HCT116 (cell line): ENCODE results near the gene GATAD2B. TPM values are rescaled to one million over a fixed set of nuclear protein-coding genes. Genes with fewer than 3 reads are reported as not detected.

Experiments used
- ATAC-seq: fragments of 200-7000 bp; cut with Tn5 transposase; 2 replicates; pipeline ENCODE4 v1.9.1; 2020; ENCODE audit warnings: mild to moderate bottlenecking, moderate library complexity
- BruUV-seq: library from RNA; stranded (reverse); fragments of 400-500 nt; replicated peaks from 2 replicates; lab custom pipeline; 2021; lab: Mats Ljungman, UMichigan
- CTCF ChIA-PET: fragments of 300-600 bp; sonication (Branson Sonifier 250); formaldehyde crosslinking; loops from one replicate; lab custom pipeline; 2021; ENCODE audit warnings: antibody characterized with exemption; lab: Charles Lee
- POLR2A ChIA-PET: fragments of 300-600, 350-600 bp; sonication (Branson Sonifier 250); formaldehyde crosslinking; loops from one replicate; lab custom pipeline; 2021; ENCODE audit warnings: antibody characterized with exemption; lab: Charles Lee
- RAD21 ChIA-PET, 2 experiments: fragments of 300-600 bp; sonication (Branson Sonifier 250); formaldehyde crosslinking; loops; one replicate each; lab custom pipeline; 2023; ENCODE audit warnings: low total read pairs in 2 of 2; ENCODE audit not compliant: uncharacterized antibody in 2 of 2, unreplicated experiment in 2 of 2, low non-redundant PET in 1 of 2; lab: Charles Lee
- DNase-seq: peaks from one replicate; pipeline ENCODE4 v3.0.0-alpha.2; 2010; ENCODE audit warnings: low read depth, low spot score
- H2AFZ ChIP-seq: fragments of 200-600 bp; shearing (Covaris generic), sonication (generic); 2 replicates; pipeline ENCODE4 v1.6.1; 2017; ENCODE audit warnings: low read depth, mixed run types, mixed read lengths, antibody characterized with exemption, low read length; ENCODE audit not compliant: poor library complexity, severe bottlenecking
- H3K27ac ChIP-seq: 2 replicates; pipeline ENCODE4 v1.5.1; 2012; ENCODE audit warnings: low read depth, low read length
- H3K27me3 ChIP-seq: fragments of 200-600 bp; sonication (generic); 2 replicates; pipeline ENCODE4 v1.6.1; 2016; ENCODE audit warnings: mixed run types, low read length, mixed read lengths; ENCODE audit not compliant: insufficient read depth
- H3K36me3 ChIP-seq, 2 experiments: fragments of 200-500 bp in 1 of 2; fragments of 200-600 bp in 1 of 2; sonication (Bioruptor generic) in 1 of 2; sonication (generic) in 1 of 2; 2 replicates each; pipeline versions ENCODE4 v1.5.1 to v1.6.1; 2014 to 2016; ENCODE audit warnings: low read length in 2 of 2, inconsistent platforms in 1 of 2, mixed read lengths in 1 of 2, mixed run types in 1 of 2; ENCODE audit not compliant: insufficient read depth in 2 of 2, control insufficient read depth in 1 of 2
- H3K4me1 ChIP-seq, 2 experiments: fragments of 200-600 bp in 1 of 2; sonication (generic) in 1 of 2; 2 replicates each; pipeline versions ENCODE4 v1.5.1 to v1.6.1; 2012 to 2017; ENCODE audit warnings: low read length in 2 of 2, inconsistent platforms in 1 of 2, mild to moderate bottlenecking in 1 of 2, mixed read lengths in 1 of 2, mixed run types in 1 of 2, moderate library complexity in 1 of 2; ENCODE audit not compliant: insufficient read depth in 2 of 2, control insufficient read depth in 1 of 2
- H3K4me2 ChIP-seq: fragments of 200-600 bp; sonication (generic); 2 replicates; pipeline ENCODE4 v1.6.1; 2017; ENCODE audit warnings: mixed run types, low read length, mixed read lengths
- H3K4me3 ChIP-seq, 2 experiments: fragments of 200-600 bp in 1 of 2; sonication (generic) in 1 of 2; replicated peaks in 1 of 2; 2 replicates each; pipeline ENCODE4 v1.5.1; 2011 to 2016; ENCODE audit warnings: low read length in 2 of 2, control low read depth in 1 of 2, low read depth in 1 of 2, mild to moderate bottlenecking in 1 of 2, mixed read lengths in 1 of 2, mixed run types in 1 of 2
- H3K79me2 ChIP-seq: fragments of 200-600 bp; sonication (generic); 2 replicates; pipeline ENCODE4 v1.6.1; 2017; ENCODE audit warnings: mild to moderate bottlenecking, mixed run types, low read length, moderate library complexity, mixed read lengths; ENCODE audit not compliant: insufficient read depth
- H3K9ac ChIP-seq: fragments of 200-600 bp; sonication (generic); 2 replicates; pipeline ENCODE4 v1.6.1; 2016; ENCODE audit warnings: low read length, mixed read lengths
- H3K9me2 ChIP-seq: fragments of 200-600 bp; sonication (generic), shearing (Covaris generic); 2 replicates; pipeline ENCODE4 v1.6.1; 2017; ENCODE audit warnings: mixed run types, mild to moderate bottlenecking, moderate library complexity; ENCODE audit not compliant: insufficient read depth
- H3K9me3 ChIP-seq, 2 experiments: fragments of 200-500 bp in 1 of 2; fragments of 200-600 bp in 1 of 2; sonication (Bioruptor generic) in 1 of 2; sonication (generic) in 1 of 2; 2 replicates each; pipeline ENCODE4 v1.6.1; 2014 to 2017; ENCODE audit warnings: low read length in 2 of 2, mixed read lengths in 2 of 2, inconsistent platforms in 1 of 2, low read depth in 1 of 2, mild to moderate bottlenecking in 1 of 2, mixed run types in 1 of 2, moderate library complexity in 1 of 2; ENCODE audit not compliant: control insufficient read depth in 1 of 2, insufficient read depth in 1 of 2
- H4K20me1 ChIP-seq: fragments of 200-600 bp; sonication (generic), shearing (Covaris generic); 2 replicates; pipeline ENCODE4 v1.6.1; 2017; ENCODE audit warnings: mixed run types, mild to moderate bottlenecking, moderate library complexity; ENCODE audit not compliant: insufficient read depth
- CEBPB ChIP-seq: IDR thresholded peaks from 2 replicates; pipeline ENCODE4 v1.6.1; 2012; ENCODE audit warnings: low read depth
- EGR1 ChIP-seq: IDR thresholded peaks from 2 replicates; pipeline ENCODE4 v1.6.1; 2012; ENCODE audit warnings: low read depth
- ELF1 ChIP-seq: IDR thresholded peaks from 2 replicates; pipeline ENCODE4 v1.6.1; 2012; ENCODE audit warnings: low read depth, borderline replicate concordance
- EZH2 ChIP-seq: fragments of 200-600 bp; sonication (generic); IDR thresholded peaks from 2 replicates; pipeline ENCODE4 v1.6.1; 2017; ENCODE audit warnings: antibody characterized with exemption, mixed run types
- EZH2phosphoT487 ChIP-seq: fragments of 200-600 bp; IDR thresholded peaks from 2 replicates; pipeline ENCODE4 v1.6.1; 2018; ENCODE audit warnings: antibody characterized with exemption, borderline replicate concordance
- JUND ChIP-seq: IDR thresholded peaks from 2 replicates; pipeline ENCODE4 v1.6.1; 2012
- POLR2A ChIP-seq: IDR thresholded peaks from 2 replicates; pipeline ENCODE4 v1.7.0; 2011; ENCODE audit warnings: borderline replicate concordance; ENCODE audit not compliant: insufficient read depth, insufficient read length; ENCODE audit errors: extremely low read depth
- POLR2AphosphoS5 ChIP-seq: IDR thresholded peaks from 2 replicates; pipeline ENCODE4 v1.6.1; 2011; ENCODE audit warnings: mild to moderate bottlenecking, low read depth, low read length, moderate library complexity
- SIN3A ChIP-seq: IDR thresholded peaks from 2 replicates; pipeline ENCODE4 v1.6.1; 2012; ENCODE audit warnings: low read depth
- SP1 ChIP-seq: IDR thresholded peaks from 2 replicates; pipeline ENCODE4 v1.6.1; 2012; ENCODE audit warnings: low read depth
- SRF ChIP-seq: IDR thresholded peaks from 2 replicates; pipeline ENCODE4 v1.6.1; 2012; ENCODE audit warnings: low read depth
- TCF7L2 ChIP-seq: IDR thresholded peaks from 2 replicates; pipeline ENCODE4 v1.7.0; 2011; ENCODE audit warnings: borderline replicate concordance, inconsistent platforms; ENCODE audit not compliant: insufficient read depth, insufficient read length; ENCODE audit errors: extremely low read depth
- YY1 ChIP-seq: IDR thresholded peaks from 2 replicates; pipeline ENCODE4 v1.6.1; 2011; ENCODE audit warnings: low read length, low read depth, moderate library complexity, mild to moderate bottlenecking; ENCODE audit not compliant: insufficient replicate concordance; ENCODE audit errors: extremely low read depth
- ZBTB33 ChIP-seq: IDR thresholded peaks from 2 replicates; pipeline ENCODE4 v1.6.1; 2011; ENCODE audit warnings: mild to moderate bottlenecking, low read length, moderate library complexity; ENCODE audit not compliant: insufficient replicate concordance; ENCODE audit errors: extremely low read depth
- intact Hi-C: fragments of 100-400 bp; cut with micrococcal nuclease; formaldehyde crosslinking; loops from 2 replicates; pipeline ENCODE4 v1.10.0; 2022
- total RNA-seq: library from RNA; stranded (reverse); gene quantifications from one replicate; pipeline ENCODE4 v1.2.1, GENCODE V29; 2021; ENCODE audit not compliant: unreplicated experiment
- TF ChIP-seq, protein P1 (sequence below), 3 experiments: fragments of 200-600 bp in 1 of 3; sonication (generic) in 1 of 3; IDR thresholded peaks in 2 of 3; conservative IDR thresholded peaks in 1 of 3; 2 replicates each; pipeline ENCODE4 v1.5.1; 2012 to 2017; ENCODE audit warnings: low read depth in 2 of 3, low read length in 2 of 3, antibody characterized with exemption in 1 of 3, borderline replicate concordance in 1 of 3, control low read depth in 1 of 3, mild to moderate bottlenecking in 1 of 3, mixed read lengths in 1 of 3, mixed run types in 1 of 3, moderate library complexity in 1 of 3; ENCODE audit not compliant: insufficient read depth in 1 of 3
- TF ChIP-seq, protein P2 (sequence below): IDR thresholded peaks from 2 replicates; pipeline ENCODE4 v1.6.1; 2012

Gene GATAD2B
- total RNA-seq, 1 experiment from 2014 or later, result 50.2 TPM

GRCh38 chr1:153962088-153963029, 39.6 kb upstream of the GATAD2B start:
- ChIA-PET POLR2A (interaction anchor here (1.0 to 2.8 kb wide), 3 partner anchors 16 to 40 kb away, joined by 3 to 18 read pairs (median 7); partner anchors contain the start of genes DENND4B, GATAD2B and RPS27), RAD21 (no interaction called here), CTCF (interaction anchor here (2.1 kb wide), 1 partner anchor 16 kb away, joined by 9 read pairs; the partner anchor contains the start of gene DENND4B)
- peaks cover 26 to 58% of the 10 kb centered on the region in 2 experiments for H3K4me1 ChIP-seq
- H3K9ac ChIP-seq, result peak overlapping the region; percentile 96
- H3K4me2 ChIP-seq, result peak overlapping the region; percentile 86
- H2AFZ ChIP-seq, result no peak overlapping the region
- H3K4me3 ChIP-seq, result peak overlapping the region; percentile 94 to 97
- BruUV-seq, result no TSS peak
- no peaks in the 10 kb centered on the region for H3K27me3 ChIP-seq
- no peak for DNase-seq
- intact Hi-C loops, result loop anchor here (5.0 kb wide), 1 partner anchor 180 kb away; no protein-coding TSS in a partner anchor
- H4K20me1 ChIP-seq, result no peaks in the 10 kb centered on the region
- ATAC-seq, result no peak
- peak overlapping the region; percentile 93 for H3K27ac ChIP-seq
- no peaks in the 10 kb centered on the region for H3K9me2 ChIP-seq
- peaks cover 41% of the 10 kb centered on the region for H3K79me2 ChIP-seq
- H3K9me3 ChIP-seq, result no peaks in the 10 kb centered on the region
- peaks cover 5 to 11% of the 10 kb centered on the region in 2 experiments; a peak in 1 of 4 replicates for H3K36me3 ChIP-seq
- TF ChIP-seq ZBTB33, result no peak
- TF ChIP-seq SP1, result no peak
- TF ChIP-seq YY1, result no peak
- no peak for TF ChIP-seq EZH2
- no peak for TF ChIP-seq JUND
- TF ChIP-seq SIN3A, result no peak
- TF ChIP-seq TCF7L2, result no peak
- TF ChIP-seq ELF1, result no peak
- no peak for TF ChIP-seq CEBPB
- TF ChIP-seq EZH2phosphoT487, result no peak
- TF ChIP-seq POLR2A, result no peak
- no peak for TF ChIP-seq SRF
- TF ChIP-seq, protein P1, sequence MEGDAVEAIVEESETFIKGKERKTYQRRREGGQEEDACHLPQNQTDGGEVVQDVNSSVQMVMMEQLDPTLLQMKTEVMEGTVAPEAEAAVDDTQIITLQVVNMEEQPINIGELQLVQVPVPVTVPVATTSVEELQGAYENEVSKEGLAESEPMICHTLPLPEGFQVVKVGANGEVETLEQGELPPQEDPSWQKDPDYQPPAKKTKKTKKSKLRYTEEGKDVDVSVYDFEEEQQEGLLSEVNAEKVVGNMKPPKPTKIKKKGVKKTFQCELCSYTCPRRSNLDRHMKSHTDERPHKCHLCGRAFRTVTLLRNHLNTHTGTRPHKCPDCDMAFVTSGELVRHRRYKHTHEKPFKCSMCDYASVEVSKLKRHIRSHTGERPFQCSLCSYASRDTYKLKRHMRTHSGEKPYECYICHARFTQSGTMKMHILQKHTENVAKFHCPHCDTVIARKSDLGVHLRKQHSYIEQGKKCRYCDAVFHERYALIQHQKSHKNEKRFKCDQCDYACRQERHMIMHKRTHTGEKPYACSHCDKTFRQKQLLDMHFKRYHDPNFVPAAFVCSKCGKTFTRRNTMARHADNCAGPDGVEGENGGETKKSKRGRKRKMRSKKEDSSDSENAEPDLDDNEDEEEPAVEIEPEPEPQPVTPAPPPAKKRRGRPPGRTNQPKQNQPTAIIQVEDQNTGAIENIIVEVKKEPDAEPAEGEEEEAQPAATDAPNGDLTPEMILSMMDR (IDR thresholded peaks at IDR 0.05 in 2 of 3, conservative IDR thresholded peaks at IDR 0.05 in 1 of 3; ENCODE audit: borderline replicate concordance in 1 of 3, insufficient read depth in 1 of 3, low read depth in 2 of 3, low read length in 2 of 3), result no peak
- TF ChIP-seq, protein P2, sequence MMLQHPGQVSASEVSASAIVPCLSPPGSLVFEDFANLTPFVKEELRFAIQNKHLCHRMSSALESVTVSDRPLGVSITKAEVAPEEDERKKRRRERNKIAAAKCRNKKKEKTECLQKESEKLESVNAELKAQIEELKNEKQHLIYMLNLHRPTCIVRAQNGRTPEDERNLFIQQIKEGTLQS, result no peak
- no peak for TF ChIP-seq EGR1
- TF ChIP-seq POLR2AphosphoS5, result no peak
